T-helper 1 cell (primary cell): ENCODE data around the gene DHX57.
A peak's percentile ranks its signal among the peaks of the same experiment; 100 is the strongest.

Experiments used
- DNase-seq, 5 donors: peaks; one replicate each; pipeline ENCODE4 v3.0.0-alpha.2; 2012 to 2020

DHX57 gene

DNA sequence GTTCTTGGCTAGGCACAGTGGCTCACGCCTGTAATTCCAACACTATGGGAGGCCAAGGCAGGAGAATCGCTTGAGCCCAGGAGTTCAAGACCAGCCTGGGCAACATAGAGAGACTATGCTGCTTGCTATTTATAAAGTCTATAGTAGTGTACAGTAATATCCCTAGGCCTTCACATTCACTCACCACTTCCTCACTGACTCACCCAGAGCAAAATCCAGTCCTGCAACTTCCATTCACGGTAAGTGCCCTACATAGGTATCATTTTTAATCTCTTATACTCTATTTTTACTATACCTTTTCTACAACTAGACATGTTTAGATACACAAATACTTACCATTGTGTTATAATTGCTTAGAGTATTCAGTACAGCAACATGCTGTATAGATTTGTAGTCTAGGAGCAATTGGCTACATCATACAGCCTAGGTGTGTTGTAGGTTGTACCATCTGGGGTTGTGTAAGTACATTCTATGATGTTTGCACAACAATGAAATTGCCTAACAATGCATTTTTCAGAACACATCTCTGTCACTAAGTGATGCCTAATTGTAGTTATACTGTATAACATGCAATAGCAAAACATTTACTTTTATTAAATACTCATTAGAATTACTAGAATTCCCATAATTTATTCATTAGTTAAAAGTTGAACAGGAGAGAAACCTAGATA is 8.8 kb downstream of the DHX57 start:
- peak in 1 of 5 donors; percentile 25 for DNase-seq

DNA sequence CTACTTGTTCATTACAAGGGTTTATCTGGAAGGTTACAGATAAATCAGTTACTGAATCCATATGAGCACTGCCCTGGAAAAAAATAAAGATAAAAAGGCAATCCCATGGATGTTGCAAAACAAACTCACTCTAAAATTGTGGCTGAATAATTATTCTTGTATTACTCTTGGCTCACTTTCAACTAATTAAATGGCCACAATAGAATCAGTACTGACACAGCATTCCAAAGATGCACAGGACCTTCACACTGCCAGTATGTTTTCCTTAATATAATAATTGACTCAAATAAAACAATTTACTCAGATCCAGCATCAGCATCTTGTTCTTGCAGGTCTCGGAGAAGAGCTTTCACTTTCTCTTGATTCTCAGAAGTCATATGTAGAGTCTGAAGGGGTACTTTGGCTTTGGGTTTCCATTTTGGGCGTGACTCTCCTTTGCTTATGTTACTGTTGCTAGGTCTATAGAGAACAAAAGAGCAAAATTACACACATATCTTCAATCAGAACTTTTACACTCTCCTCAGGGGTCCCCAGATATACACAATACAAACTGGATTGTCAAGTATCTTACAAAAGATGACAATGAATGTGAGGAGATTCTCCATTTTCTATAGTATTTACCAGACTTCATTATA is 12.6 kb downstream of the DHX57 start:
- DNase-seq, result peak in 1 of 5 donors; percentile 30

DNA sequence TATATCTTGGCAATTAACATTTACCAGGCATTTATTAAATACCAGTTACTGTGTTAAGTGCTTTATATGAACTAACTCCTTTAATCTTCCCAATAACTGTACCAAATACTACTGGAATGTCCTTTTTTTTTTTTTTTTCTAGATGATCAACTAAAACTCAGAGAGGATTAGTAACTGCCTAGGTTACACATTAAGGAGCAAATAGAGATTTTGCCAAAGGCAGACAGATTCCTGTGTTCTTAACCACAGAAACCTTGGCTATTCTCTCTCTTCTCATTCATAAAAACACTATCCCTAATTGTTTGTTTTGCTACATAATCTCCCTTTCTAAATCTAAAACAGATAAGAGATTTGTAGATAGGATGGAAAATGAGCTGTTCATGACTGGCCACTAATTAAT is 13.3 kb downstream of the DHX57 start:
- DNase-seq, result no peak

GRCh38 chr2:38856165-38856564 is 19.6 kb downstream of the DHX57 start:
- no peak for DNase-seq

- DNase-seq, result no peak
These were observed 25.7 kb downstream of the DHX57 start for GRCh38 chr2:38850045-38850444.

GRCh38 chr2:38836791-38837190 is 38.9 kb downstream of the DHX57 start:
- DNase-seq, result no peak

- DNase-seq, result no peak
These were observed 39.7 kb downstream of the DHX57 start for GRCh38 chr2:38835990-38836389.

DNA sequence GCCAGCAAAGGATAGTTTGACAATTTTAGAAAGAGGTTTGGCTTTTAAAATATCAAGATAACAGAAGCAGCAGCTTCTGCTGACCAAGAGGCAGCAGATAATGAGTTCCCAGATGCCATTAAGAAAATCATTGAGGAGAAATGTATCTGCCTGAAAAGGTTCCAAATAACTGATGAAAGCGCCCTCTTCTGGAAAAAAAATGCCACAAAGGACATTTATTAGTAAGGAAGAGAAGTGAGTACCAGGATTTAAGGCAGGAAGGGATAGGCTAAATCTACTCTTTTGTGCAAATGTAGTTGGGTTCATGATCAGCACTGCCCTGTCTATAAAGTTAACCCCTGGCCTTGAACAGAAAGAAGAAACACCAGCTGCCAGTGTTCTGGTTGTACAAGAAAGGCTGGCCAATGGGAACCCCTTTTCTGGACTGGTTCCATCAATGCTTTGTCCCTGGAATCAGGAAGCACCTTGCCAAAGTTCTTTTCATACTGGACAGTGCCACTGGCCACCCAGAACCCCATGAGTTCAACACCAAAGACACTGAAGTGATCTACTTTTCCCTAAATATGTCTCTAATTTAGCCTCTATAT is 40.6 kb downstream of the DHX57 start:
- peak in 1 of 5 donors; percentile 15 for DNase-seq

DNA sequence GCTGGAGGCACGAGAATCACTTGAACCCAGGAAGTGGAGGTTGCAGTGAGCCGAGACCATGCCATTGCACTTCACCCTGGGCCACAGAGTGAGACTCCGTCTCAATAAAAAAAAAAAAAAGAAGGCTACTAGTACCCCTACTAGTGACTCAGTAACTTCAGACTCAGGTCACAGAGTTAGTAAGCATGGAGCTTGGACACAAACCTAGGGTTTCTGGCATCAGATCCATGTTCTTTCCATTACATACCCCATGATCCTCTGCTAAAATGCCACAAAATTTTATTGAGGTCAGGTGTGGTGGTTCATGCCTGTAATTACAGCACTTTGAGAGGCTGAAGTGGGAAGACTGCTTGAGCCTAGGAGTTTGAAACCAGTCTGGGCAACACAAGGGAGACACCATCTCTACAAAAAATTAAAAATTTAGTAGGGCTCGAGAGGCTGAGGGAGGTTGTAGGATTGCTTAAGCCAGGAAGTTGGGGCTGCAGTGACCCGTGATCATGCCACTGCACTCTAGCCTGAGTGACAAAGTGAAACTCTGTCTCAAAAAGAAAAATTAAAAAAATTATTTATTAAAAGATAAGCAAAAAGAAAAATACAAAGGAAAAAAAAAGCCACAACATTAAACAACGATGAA is 45.1 kb downstream of the DHX57 start:
- DNase-seq, result no peak

DNA sequence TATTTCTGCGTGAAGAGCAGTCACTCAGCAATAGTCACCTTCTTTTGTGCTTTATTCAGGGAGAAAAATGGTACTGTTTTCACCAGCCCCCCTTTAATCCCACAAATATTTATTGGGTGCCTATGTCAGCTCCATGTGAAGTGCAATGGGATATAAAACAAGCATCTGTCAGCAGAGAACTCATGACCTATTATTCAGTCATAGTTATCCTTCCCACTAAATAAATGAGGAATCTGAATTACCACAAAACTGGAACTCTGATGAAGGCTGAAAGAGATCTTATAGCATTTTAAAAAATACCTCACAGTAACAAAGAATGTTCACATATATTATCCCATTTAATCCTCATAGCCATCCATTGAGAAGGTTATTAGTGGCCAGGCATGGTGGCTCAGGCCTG is 45.8 kb downstream of the DHX57 start:
- DNase-seq, result no peak

- no peak for DNase-seq
These were observed 47.3 kb downstream of the DHX57 start for GRCh38 chr2:38828460-38828859.

DNA sequence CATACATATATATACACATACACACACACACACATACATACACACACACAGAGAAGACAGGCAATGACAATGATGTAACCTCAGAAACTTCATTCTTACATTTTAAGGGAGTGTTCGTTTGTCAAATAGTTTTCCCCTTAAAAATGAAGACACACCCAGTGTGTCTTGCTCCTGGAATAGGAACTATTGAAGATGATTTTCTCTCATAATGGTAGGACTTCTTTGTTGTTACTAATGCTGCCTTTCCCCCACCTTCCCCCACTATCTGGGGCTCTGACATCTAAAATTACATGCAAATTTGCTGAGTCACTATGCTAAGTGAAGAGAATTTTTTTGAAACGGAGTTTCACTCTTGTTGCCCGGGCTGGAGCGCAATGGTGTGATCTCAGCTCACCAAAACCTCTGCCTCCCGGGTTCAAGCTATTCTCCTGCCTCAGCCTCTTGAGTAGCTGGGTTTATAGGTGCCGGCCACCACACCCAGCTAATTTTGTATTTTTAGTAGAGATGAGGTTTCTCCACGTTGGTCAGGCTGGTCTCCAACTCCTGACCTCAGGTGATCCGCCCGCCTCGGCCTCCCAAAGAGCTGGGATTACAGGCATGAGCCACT is 48.1 kb downstream of the DHX57 start:
- DNase-seq, result peak in 1 of 5 donors; percentile 10

DNA sequence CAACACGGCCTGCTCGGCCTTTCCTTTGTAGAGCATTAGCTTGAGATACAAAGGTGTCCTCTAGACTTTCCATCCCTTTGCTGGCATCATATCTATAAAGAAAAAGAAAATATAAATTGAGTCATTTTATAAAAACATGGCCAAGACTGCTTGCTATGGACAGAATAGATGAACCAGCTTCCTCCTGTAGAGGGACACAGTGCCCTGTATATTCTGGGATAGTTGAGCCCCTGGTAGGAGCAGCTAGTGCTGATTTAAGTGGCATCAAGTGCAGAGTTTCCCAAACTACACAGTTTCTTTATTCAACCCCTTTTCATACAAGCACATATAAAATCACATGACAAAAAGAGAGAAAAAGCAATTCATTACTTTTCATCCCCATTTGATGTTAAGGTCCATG is 49.8 kb downstream of the DHX57 start:
- no peak for DNase-seq

GRCh38 chr2:38824906-38825305 is 50.8 kb downstream of the DHX57 start:
- DNase-seq, result no peak

- DNase-seq, result no peak
These were observed 52.3 kb downstream of the DHX57 start for GRCh38 chr2:38823386-38823785.

- no peak for DNase-seq
These were observed 57.2 kb downstream of the DHX57 start for GRCh38 chr2:38818565-38818964.

GRCh38 chr2:38815936-38816335 is 59.8 kb downstream of the DHX57 start:
- DNase-seq, result no peak

DNA sequence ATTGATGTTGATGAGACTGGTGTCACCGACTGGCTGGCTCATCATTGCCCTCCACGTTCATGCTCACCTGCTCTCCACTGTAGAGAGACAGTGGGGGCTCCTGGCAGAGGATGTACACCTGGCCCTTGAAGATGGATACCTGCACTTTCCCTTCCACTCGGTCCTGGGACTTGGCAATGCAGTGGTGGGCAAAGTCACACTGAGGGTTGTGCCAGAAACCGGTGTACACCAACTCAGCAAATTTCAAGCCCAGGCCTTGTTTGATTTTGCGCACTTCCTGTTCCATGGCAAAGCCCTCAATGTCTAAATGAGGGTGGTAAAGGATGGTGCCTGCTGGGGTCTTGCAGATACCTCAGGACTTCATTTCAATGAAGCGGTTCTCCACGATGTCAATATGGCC is 65.2 kb downstream of the DHX57 start:
- DNase-seq, result no peak

GRCh38 chr2:38808677-38809076 is 67.1 kb downstream of the DHX57 start:
- DNase-seq, result no peak

DNA sequence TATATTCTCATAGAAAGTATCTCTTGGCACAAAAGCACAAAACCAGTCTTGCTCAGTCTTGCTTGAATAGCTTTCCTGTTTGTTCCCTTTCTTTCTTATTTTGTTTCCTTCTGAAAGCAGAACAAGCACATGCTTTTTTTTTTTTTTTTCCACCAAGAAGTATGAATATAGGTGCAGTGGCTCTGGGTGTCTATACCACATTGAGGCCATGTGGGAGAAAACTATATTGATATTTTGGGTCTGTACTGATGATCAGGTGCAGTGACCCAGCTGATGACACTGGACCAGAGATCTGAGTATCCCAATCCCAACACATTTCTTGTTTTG is 69.0 kb downstream of the DHX57 start:
- no peak for DNase-seq

GRCh38 chr2:38806015-38806732 is 69.6 kb downstream of the DHX57 start:
- peak in 1 of 5 donors; percentile 9 for DNase-seq

- no peak for DNase-seq
These were observed 77.8 kb downstream of the DHX57 start for GRCh38 chr2:38797953-38798352.

DNA sequence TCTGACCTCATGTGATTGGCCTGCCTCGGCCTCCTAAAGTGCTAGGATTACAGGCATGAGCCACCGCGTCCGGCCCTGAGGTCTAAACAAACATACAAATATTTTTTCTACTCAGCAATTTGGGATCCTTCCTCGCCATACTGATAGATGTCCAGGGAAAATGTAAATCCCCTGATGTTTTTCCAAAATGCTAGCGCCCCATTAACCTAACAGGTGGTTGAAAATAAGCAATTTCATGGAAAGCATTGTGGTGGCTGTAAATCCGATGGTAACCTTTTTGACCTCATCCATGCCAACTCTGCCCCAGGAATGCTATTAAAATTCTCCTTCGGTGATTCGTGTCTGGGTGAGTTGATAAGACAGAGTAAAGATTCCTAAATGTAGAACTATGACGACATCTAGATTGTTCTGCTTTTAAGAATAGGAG is 78.5 kb downstream of the DHX57 start:
- no peak for DNase-seq
